ENCODE results near the gene KLHL40. TPM values are rescaled to one million over a fixed set of nuclear protein-coding genes. Genes with fewer than 3 reads are reported as not detected.

Gene KLHL40
- total RNA-seq, 2 donors from 2014 or later = not detected

DNA sequence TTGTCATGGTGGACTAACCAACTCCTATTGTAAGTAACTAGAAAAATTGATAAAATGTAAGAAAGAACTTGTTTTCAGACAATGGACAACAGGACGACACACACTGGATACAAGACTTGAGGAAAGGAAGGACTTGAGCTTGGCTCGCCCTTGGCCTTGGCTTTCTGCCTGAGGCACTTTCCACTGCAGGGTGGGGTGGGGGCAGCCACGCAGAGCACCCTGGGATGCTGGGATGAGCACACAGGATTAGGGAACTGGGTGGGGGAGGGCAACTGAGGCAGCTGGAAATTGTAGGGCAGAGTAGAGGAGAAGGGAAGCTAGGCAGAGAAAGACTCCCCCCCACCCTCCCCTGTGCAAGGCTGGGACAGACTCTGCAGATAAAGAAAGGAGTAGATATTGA is 42.7 kb downstream of the KLHL40 start:
- H3K36me3 Mint-ChIP-seq (ENCODE audit: insufficient read depth in 2 of 2) = no peaks in the 10 kb centered on the region
- DNase-seq (no peak), ATAC-seq (replicated peaks in 1 of 2) (no peak)
- H3K4me1 Mint-ChIP-seq (ENCODE audit: low read depth) = no peaks in the 10 kb centered on the region
- H3K27ac Mint-ChIP-seq = no peak overlapping the region
- no peak overlapping the region for H3K4me3 Mint-ChIP-seq
- peaks cover 7% of the 10 kb centered on the region for H3K27me3 Mint-ChIP-seq (ENCODE audit: low read depth)
- no peaks in the 10 kb centered on the region for H3K9me3 Mint-ChIP-seq

DNA sequence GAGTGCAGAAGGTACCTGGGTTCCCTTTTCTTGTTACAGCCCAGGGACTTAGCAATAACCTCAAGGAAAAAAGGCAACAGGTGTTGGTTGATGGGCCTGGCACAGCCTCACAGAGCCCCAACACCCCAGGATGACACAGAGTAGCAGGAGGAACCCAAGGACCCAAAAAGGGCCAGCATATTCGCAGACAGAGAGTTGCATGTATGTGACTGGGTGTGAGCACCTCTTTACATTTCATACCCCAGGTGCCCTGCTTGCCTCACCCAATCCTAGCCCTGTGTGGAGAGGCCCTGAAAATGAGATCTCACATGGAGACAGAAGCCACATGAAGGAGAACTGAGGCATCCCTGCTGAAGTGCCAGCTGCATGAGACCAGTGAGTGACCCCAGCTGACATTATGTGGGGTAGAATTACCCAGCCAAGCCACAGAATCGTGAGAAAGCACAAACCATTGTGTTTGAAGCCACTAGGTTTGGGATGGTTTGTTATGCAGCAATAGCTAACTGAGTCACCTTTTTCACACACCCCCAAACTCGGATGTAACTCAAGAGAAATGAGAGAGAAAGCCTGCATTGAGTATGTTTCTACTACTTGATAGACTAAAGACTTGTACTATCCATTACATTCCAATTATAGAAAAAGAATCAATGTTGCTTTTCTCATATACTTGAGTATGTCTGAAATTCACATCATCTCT is 43.5 kb downstream of the KLHL40 start:
- no peak overlapping the region for H3K27ac Mint-ChIP-seq
- no peaks in the 10 kb centered on the region for H3K4me1 Mint-ChIP-seq (ENCODE audit: low read depth)
- ATAC-seq (replicated peaks in 1 of 2) (no peak), DNase-seq (no peak)
- no peak overlapping the region for H3K4me3 Mint-ChIP-seq
- no peaks in the 10 kb centered on the region for H3K36me3 Mint-ChIP-seq (ENCODE audit: insufficient read depth in 2 of 2)
- no peaks in the 10 kb centered on the region for H3K9me3 Mint-ChIP-seq
- H3K27me3 Mint-ChIP-seq (ENCODE audit: low read depth) = peaks cover 7% of the 10 kb centered on the region

DNA sequence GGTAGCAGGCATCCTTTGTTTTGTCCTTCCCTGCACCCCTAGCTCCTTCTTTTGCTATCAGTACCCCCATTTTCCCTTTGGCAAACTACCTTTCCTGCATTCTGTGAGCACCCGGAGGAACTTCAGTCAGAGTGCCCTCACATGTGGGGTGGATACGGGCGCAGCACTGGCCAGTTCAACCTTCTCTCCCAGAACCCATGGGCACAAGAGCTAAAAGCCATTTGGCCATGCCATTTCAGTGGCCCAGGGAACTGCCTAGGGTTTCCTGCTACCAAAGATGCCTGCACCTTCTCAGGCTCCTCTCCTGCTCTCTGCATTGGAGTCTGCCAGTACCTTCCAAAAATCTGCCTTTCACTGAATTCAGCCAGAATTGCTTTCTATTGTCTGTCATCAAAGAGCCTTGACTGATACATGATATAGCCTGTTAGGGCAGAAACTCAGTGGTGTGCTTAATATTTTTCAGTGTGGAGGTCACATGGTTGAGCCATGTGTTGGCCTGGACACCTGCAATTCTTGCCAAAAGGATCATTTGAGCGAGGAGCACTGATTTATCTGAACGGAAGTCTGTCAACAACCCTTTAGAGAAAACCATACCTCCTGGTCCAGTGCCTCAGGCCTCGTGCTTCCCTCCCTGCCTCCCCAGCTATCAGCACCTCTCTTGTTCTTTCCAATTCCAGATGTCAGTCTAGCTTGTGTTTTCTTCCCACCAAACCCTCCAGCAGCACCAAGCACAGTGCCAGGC is 44.2 kb downstream of the KLHL40 start:
- Mint-ChIP-seq H3K4me3 (no peak overlapping the region), H3K27me3 (ENCODE audit: low read depth) (peaks cover 7% of the 10 kb centered on the region), H3K27ac (no peak overlapping the region), H3K9me3 (no peaks in the 10 kb centered on the region), H3K4me1 (ENCODE audit: low read depth) (no peaks in the 10 kb centered on the region), H3K36me3 (ENCODE audit: insufficient read depth in 2 of 2) (no peaks in the 10 kb centered on the region)
- DNase-seq (no peak), ATAC-seq (replicated peaks in 1 of 2) (no peak)

DNA sequence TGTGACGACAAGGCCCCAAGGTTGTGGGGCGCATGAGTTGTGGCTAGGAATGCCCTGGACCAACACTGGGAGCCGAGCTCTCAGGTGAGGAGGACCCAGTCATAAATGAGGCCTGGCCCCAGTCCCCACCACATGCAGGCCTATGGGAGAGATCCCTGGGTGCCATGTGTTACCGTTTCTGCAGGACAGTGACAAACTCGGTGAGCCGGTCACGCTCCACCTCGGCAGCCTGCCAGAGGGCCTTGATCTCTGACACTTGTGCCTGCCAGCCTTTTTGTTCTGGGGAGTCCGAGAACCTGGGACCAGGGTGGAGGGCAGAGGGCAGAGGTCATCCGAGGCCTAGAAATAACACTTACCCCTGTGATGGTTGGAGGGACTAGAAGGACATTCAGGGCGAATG is 45.0 kb downstream of the KLHL40 start:
- H3K36me3 Mint-ChIP-seq (ENCODE audit: insufficient read depth in 2 of 2) = no peaks in the 10 kb centered on the region
- ATAC-seq (replicated peaks in 1 of 2) (no peak), DNase-seq (no peak)
- H3K9me3 Mint-ChIP-seq = no peaks in the 10 kb centered on the region
- H3K4me3 Mint-ChIP-seq = no peak overlapping the region
- no peaks in the 10 kb centered on the region for H3K4me1 Mint-ChIP-seq (ENCODE audit: low read depth)
- H3K27ac Mint-ChIP-seq = no peak overlapping the region
- H3K27me3 Mint-ChIP-seq (ENCODE audit: low read depth) = peaks cover 7% of the 10 kb centered on the region

DNA sequence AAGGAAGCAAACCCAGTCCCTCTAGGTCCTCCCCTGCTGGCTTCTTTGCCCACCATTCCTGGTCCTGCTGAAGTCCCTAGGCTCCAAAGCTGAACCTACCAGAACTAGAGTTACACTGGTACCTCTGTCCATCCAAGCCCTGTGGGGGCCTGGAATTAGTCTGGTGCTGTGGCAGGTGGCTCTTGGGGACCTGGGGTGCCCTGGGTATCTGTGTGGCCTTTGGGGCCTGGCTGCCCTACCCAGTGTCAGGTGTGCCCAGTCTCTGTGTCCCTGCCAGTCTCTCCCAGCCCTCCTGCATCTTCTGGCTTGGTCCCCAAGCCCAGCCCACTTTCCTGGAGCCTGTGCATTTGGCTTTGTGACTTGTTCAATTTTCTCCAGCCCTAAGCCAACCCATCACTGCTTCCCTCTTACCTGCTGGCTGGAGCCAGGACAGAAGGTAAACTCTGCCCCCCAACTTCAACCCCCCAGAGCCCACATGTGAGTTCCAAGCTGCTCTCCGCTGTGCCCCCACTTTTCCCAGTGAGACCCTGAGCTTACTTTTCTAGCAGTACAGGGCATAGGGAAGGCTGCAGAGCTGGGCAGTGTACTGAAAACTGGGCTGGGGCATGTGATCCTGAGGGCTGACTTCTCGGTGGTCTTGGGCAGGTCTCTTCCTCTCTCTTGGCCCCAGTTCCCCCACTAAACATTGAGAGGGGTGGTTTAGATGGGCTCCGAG is 45.5 kb downstream of the KLHL40 start:
- no peak overlapping the region for H3K4me3 Mint-ChIP-seq
- peaks cover 2% of the 10 kb centered on the region for H3K27me3 Mint-ChIP-seq (ENCODE audit: low read depth)
- no peak overlapping the region for H3K27ac Mint-ChIP-seq
- H3K4me1 Mint-ChIP-seq (ENCODE audit: low read depth) = no peaks in the 10 kb centered on the region
- DNase-seq = no peak
- H3K36me3 Mint-ChIP-seq (ENCODE audit: insufficient read depth in 2 of 2) = no peaks in the 10 kb centered on the region
- no peak for ATAC-seq (replicated peaks in 1 of 2)
- no peaks in the 10 kb centered on the region for H3K9me3 Mint-ChIP-seq

DNA sequence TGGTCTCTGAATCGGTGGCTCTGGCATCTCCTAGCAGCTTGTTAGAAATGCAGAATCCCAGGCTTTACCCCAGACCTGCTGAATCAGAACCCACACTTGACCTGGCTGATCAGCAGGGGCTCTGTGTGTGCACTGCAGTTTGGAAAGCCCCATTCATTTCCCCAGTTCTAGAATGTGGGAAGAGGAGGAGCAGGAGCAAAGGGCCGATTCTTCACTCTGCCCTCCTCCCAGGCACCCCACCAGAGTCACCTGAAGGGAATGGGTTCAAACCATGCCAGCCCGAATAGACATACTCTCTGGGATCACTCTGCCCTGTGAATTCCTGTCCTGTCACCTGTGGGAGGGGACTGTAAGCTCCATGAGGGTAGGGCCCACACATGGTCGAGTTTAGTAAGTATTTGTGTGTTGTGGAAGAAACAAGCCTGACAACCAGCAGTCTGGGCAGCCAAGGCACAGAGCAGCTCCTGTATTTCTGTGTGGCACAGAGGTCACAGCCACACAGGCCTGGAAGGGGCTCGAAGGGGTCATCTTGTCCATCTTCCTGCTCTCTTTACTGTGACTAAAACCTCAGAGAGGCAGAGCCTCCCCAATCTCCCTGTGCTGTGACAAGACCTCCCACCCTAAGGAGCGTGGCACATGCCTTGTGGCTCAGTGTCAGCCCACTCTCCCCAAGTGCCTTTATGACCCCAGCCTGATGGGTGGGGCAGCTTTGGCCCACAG is 46.3 kb downstream of the KLHL40 start:
- ATAC-seq (replicated peaks in 1 of 2) (no peak), DNase-seq (no peak)
- Mint-ChIP-seq H3K4me3 (no peak overlapping the region), H3K9me3 (no peaks in the 10 kb centered on the region), H3K27ac (no peak overlapping the region), H3K36me3 (ENCODE audit: insufficient read depth in 2 of 2) (no peaks in the 10 kb centered on the region), H3K27me3 (ENCODE audit: low read depth) (no peaks in the 10 kb centered on the region), H3K4me1 (ENCODE audit: low read depth) (no peaks in the 10 kb centered on the region)

DNA sequence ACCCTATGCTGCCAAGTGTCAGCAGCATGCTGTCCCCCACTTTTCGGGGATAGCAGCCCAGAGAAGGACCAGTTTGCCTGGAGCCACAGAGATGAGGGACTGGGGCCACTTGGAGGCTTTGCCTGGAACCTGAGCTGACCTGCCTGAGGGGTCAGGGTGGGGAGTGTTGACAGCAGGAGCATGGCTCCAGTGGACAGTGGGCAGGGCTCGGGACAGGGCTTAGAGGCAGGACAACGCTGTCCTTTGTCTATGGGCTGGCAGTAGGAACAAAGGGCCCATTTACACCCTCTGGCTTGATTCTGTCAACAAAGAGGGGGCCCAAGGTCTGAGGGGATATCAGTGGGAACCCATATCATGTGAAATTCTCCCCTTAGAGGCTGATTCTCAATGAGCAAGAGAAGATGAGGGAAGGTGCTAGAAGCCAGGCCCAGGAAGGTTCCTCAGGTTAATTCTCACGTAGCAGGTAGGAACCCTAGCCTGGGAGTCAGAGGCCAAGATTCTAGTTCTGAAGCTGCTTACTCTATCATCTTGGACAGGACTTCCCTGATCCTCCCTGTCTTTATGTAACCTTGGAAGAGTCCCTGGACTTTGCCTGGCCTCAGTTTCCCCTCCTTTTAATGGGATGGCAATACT is 47.0 kb downstream of the KLHL40 start:
- Mint-ChIP-seq H3K27ac (no peak overlapping the region), H3K27me3 (ENCODE audit: low read depth) (no peaks in the 10 kb centered on the region), H3K9me3 (no peaks in the 10 kb centered on the region), H3K4me3 (no peak overlapping the region), H3K36me3 (ENCODE audit: insufficient read depth in 2 of 2) (no peaks in the 10 kb centered on the region), H3K4me1 (ENCODE audit: low read depth) (no peaks in the 10 kb centered on the region)
- no peak for DNase-seq
- ATAC-seq (replicated peaks in 1 of 2) = no peak

DNA sequence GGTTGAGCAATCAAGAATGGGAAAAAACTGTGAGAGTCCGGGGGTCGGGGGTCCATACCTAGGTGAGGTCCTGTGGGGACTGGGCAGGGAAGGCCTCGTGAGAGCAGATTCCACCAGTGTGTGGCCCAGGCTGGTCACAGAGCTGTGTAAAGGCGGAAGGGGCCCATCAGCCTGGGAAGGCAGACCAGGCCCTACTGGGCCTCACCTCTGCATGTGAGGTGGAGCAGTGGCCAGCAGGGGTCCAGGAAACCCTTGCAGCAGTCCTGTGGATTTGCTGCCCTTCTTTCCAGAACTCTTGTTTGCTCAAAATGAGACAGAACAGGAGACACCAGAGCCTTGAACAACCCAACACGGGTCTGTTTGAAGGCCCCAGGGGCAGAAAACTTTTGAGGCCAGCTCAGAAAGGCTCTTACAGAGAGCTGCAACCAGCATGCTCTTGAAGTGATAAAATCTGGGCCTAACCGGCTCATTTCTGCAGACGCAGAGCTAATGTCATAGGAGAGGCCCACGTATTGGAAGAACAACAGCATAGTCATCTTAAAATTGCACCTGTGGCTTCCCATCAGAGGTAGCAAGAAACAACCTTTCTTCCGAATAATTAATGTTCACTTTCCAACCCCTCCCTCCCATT is 47.6 kb downstream of the KLHL40 start:
- no peaks in the 10 kb centered on the region for H3K9me3 Mint-ChIP-seq
- DNase-seq (no peak), ATAC-seq (replicated peaks in 1 of 2) (no peak)
- no peaks in the 10 kb centered on the region for H3K36me3 Mint-ChIP-seq (ENCODE audit: insufficient read depth in 2 of 2)
- no peak overlapping the region for H3K27ac Mint-ChIP-seq
- H3K27me3 Mint-ChIP-seq (ENCODE audit: low read depth) = no peaks in the 10 kb centered on the region
- H3K4me3 Mint-ChIP-seq = no peak overlapping the region
- H3K4me1 Mint-ChIP-seq (ENCODE audit: low read depth) = no peaks in the 10 kb centered on the region

DNA sequence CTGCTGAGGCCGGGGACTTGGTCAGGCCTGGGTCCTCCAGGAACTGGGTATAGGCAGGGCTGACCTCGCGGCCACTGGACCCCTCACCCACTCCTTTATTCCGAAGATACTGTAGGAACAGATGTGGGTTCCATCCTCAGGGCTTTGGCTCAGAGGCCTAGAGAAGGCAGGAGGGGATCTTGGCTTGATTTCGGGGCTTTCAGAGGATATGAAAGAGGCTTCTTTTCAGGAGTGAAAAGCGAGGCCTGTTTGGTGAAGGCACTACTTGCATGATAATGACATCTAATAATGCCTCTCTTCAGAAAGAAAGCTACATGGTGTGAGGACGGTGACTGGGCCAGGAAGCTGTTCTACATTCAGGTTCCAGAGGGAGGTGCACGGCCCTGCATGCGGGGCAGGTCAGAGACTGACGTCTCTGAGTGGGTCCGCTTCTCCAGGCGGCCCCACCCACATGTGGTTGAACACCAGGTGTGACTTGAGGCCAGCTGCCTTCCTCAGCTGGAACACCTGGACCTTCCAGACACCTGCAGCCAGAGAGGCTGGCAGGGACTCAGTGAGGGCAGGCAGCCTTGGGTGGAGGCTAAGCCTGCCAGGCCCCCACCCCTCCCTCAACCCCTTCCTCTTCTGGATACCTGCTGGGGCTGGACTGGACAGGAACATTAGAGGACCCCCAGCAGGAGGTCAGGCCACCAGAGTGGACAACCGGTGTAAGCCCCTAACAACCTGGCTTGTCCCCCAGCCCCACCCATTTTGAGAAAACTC is 48.3 kb downstream of the KLHL40 start:
- Mint-ChIP-seq H3K4me3 (no peak overlapping the region), H3K9me3 (no peaks in the 10 kb centered on the region), H3K27ac (no peak overlapping the region), H3K4me1 (ENCODE audit: low read depth) (no peaks in the 10 kb centered on the region), H3K36me3 (ENCODE audit: insufficient read depth in 2 of 2) (peaks cover 0 to 3% of the 10 kb centered on the region in 2 donors), H3K27me3 (ENCODE audit: low read depth) (no peaks in the 10 kb centered on the region)
- DNase-seq (no peak), ATAC-seq (replicated peaks in 1 of 2) (no peak)

DNA sequence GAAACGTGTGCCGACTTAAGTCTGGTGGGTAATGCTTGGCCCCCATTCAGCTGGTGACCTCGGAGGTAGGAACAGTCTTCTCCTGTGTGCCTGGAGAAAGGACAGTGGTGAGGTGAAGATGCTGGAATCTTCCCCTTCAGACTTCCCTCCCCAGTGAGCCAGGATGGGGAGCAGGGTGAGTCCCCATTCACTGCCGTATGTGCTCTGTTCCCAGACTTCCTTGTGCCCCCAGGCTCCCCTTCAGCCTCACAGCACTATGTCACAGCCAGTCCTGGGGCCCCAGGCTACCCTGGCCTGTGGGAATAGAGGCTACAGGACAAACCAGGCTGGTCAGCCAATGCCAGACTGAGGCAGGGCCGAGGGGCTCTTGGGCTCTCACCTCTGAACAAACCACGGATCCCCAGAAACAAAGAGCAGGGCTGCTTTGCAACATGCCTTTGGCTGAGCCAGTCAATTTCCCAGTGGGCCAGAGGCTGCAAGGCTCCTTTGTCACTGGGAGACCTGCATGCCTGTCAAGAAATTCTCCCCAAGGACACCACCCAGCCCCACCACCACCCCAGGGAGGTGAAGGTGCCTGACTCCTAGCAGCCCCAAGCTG is 49.0 kb downstream of the KLHL40 start:
- no peak for ATAC-seq (replicated peaks in 1 of 2)
- Mint-ChIP-seq H3K4me1 (ENCODE audit: low read depth) (no peaks in the 10 kb centered on the region), H3K4me3 (no peak overlapping the region), H3K36me3 (ENCODE audit: insufficient read depth in 2 of 2) (peaks cover 0 to 3% of the 10 kb centered on the region in 2 donors), H3K27ac (no peak overlapping the region), H3K9me3 (no peaks in the 10 kb centered on the region), H3K27me3 (ENCODE audit: low read depth) (no peaks in the 10 kb centered on the region)
- DNase-seq = no peak

DNA sequence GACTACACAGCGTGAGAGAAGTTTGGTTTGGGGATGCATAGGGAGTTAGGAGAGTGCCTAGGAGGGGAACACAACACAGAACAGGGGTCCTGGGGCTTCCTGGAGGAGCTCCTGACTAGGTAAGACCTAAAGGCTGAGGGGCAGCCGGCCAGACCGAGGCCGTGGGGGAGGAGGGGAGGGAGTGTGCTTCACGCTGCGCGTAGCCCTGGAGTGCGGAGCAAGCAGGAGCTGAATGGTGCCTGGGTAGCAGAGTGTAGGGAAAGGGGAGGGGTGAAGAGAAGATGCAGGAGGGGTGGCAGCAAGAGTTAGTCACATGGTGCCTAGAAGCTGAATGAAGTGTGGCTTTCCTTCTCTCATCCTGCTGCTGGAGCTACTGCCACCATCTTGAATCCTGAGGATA is 49.7 kb downstream of the KLHL40 start:
- ATAC-seq (replicated peaks in 1 of 2) = no peak

More for the DNA sequence above, 49.7 kb downstream of the KLHL40 start:
- H3K4me1 Mint-ChIP-seq (ENCODE audit: low read depth) = no peaks in the 10 kb centered on the region
- DNase-seq = no peak
- no peak overlapping the region for H3K27ac Mint-ChIP-seq
- peaks cover 0 to 3% of the 10 kb centered on the region in 2 donors for H3K36me3 Mint-ChIP-seq (ENCODE audit: insufficient read depth in 2 of 2)
- no peaks in the 10 kb centered on the region for H3K9me3 Mint-ChIP-seq
- H3K27me3 Mint-ChIP-seq (ENCODE audit: low read depth) = no peaks in the 10 kb centered on the region
- no peak overlapping the region for H3K4me3 Mint-ChIP-seq

Data from activated T-cell treated with anti-CD3 and anti-CD28 coated beads, Interleukin-2, amount 50 U/mL, for 72 hours (primary cell).